PC-3 (cell line): ENCODE data around the gene PHF11. TPM values are rescaled to one million over a fixed set of nuclear protein-coding genes. Genes with fewer than 3 reads are reported as not detected.

ENCODE experiments used
- ATAC-seq: fragments of 200-7000 bp; cut with Tn5 transposase; 2 replicates; pipeline ENCODE4 v1.9.1; 2020; ENCODE audit warnings: mild to moderate bottlenecking, moderate library complexity
- BruUV-seq: library from RNA; stranded (reverse); fragments of 400-500 nt; replicated peaks from 2 replicates; lab custom pipeline; 2021; lab: Mats Ljungman, UMichigan
- CTCF ChIA-PET: fragments of 300-600 bp; sonication (Branson Sonifier 250); formaldehyde crosslinking; loops from one replicate; lab custom pipeline; 2022; ENCODE audit warnings: antibody characterized with exemption; lab: Charles Lee
- POLR2A ChIA-PET: fragments of 300-600 bp; sonication (Branson Sonifier 250); formaldehyde crosslinking; loops from one replicate; lab custom pipeline; 2022; ENCODE audit warnings: antibody characterized with exemption; ENCODE audit not compliant: unreplicated experiment; lab: Charles Lee
- DNase-seq: peaks from one replicate; pipeline ENCODE4 v3.0.0-alpha.2; 2015
- H2AFZ ChIP-seq: fragments of 300-600 bp; sonication (generic); 2 replicates; pipeline ENCODE4 v1.6.0; 2016; ENCODE audit warnings: antibody characterized with exemption, low read length
- H3F3A ChIP-seq: fragments of 300-600 bp; sonication (generic); one replicate; pipeline ENCODE4 v1.6.0; 2017; ENCODE audit warnings: antibody characterized with exemption, low read length, control low read depth, mild to moderate bottlenecking; ENCODE audit not compliant: unreplicated experiment
- H3K27ac ChIP-seq: fragments of 300-600 bp; sonication (generic); 2 replicates; pipeline ENCODE4 v1.5.1; 2016; ENCODE audit warnings: mild to moderate bottlenecking, low read length
- H3K27me3 ChIP-seq: fragments of 300-600 bp; sonication (generic); 2 replicates; pipeline ENCODE4 v1.6.1; 2016; ENCODE audit warnings: low read length, mixed read lengths
- H3K36me3 ChIP-seq: fragments of 300-600 bp; sonication (generic); 2 replicates; pipeline ENCODE4 v1.6.1; 2016; ENCODE audit warnings: low read depth, mixed run types, low read length, mixed read lengths
- H3K4me1 ChIP-seq: fragments of 300-600 bp; sonication (generic); 2 replicates; pipeline ENCODE4 v1.5.1; 2016; ENCODE audit warnings: low read length; ENCODE audit not compliant: insufficient read depth
- H3K4me2 ChIP-seq: fragments of 300-600 bp; sonication (generic); 2 replicates; pipeline ENCODE4 v1.6.0; 2016; ENCODE audit warnings: low read length
- H3K4me3 ChIP-seq: fragments of 300-600 bp; sonication (generic); 2 replicates; pipeline ENCODE4 v1.5.1; 2016; ENCODE audit warnings: mild to moderate bottlenecking, low read length, mixed read lengths
- H3K79me2 ChIP-seq: fragments of 300-600 bp; sonication (generic); 2 replicates; pipeline ENCODE4 v1.6.1; 2017; ENCODE audit warnings: low read length, mixed read lengths
- H3K9ac ChIP-seq: fragments of 300-600 bp; sonication (generic); 2 replicates; pipeline ENCODE4 v1.6.0; 2016; ENCODE audit warnings: mild to moderate bottlenecking, low read length
- H3K9me2 ChIP-seq: fragments of 300-600 bp; sonication (generic); replicated peaks from 2 replicates; pipeline ENCODE4 v1.6.1; 2016; ENCODE audit warnings: mixed run types, low read length, mixed read lengths
- H3K9me3 ChIP-seq: fragments of 300-600 bp; sonication (generic); 2 replicates; pipeline ENCODE4 v1.6.1; 2016; ENCODE audit warnings: low read length, mixed read lengths
- H4K20me1 ChIP-seq: fragments of 300-600 bp; sonication (generic); 2 replicates; pipeline ENCODE4 v1.6.1; 2016; ENCODE audit warnings: low read length, mixed read lengths
- CTCF ChIP-seq: fragments of 300-600 bp; sonication (generic); conservative IDR thresholded peaks from 2 replicates; pipeline ENCODE4 v1.5.1; 2017; ENCODE audit warnings: antibody characterized with exemption, low read depth, mild to moderate bottlenecking, low read length
- EZH2 ChIP-seq: fragments of 300-600 bp; sonication (generic); IDR thresholded peaks from one replicate; pipeline ENCODE4 v1.6.1; 2017; ENCODE audit warnings: antibody characterized with exemption, mild to moderate bottlenecking, low read length; ENCODE audit not compliant: unreplicated experiment
- EZH2phosphoT487 ChIP-seq: fragments of 300-600 bp; sonication (generic); IDR thresholded peaks from 2 replicates; pipeline ENCODE4 v1.6.1; 2018; ENCODE audit warnings: mild to moderate bottlenecking, antibody characterized with exemption, low read length, borderline replicate concordance
- intact Hi-C: fragments of 100-400 bp; cut with micrococcal nuclease; formaldehyde crosslinking; loops from 2 replicates; pipeline ENCODE4 v1.9.0; 2023
- total RNA-seq: library from RNA; depleted of rRNA; stranded (reverse); fragments of >200 nt; gene quantifications from 2 replicates; pipeline ENCODE4 v1.2.3, GENCODE V29; 2014

The PHF11 gene
- total RNA-seq, 1 experiment from 2014 or later: 7.9 TPM

DNA sequence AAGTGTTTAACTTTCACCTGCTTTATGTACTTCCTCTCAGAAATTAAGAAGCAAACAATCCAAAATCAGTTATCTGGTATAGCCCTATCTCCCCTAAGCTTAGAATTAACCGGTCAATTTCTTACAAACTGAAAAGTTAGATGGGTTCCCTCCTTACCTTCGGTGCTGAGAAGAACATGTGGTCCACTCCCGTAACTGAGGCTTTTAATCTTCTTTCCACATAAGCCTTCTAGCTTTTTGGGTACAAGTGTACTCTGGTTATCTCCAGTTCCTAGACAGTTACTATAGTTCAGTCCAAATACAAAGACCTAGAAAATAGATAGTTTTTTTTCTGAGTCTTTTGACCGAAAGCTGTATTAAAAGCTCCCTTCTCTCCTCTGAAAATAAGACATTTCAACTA lies 70.7 kb downstream of the PHF11 start:
- no peaks in the 10 kb centered on the region for H3K79me2 ChIP-seq
- H3K9me3 ChIP-seq: no peaks in the 10 kb centered on the region
- H3K27ac ChIP-seq: no peak overlapping the region
- no peak overlapping the region for H3K4me3 ChIP-seq
- ChIA-PET POLR2A (no interaction called here), CTCF (no interaction called here)
- no peak for DNase-seq
- intact Hi-C loops: no loop called here
- no peak overlapping the region for H3K9ac ChIP-seq
- no peaks in the 10 kb centered on the region; the same call in 1 of the 2 replicates for H3K36me3 ChIP-seq
- no peaks in the 10 kb centered on the region for H3K27me3 ChIP-seq
- BruUV-seq: no TSS peak
- H4K20me1 ChIP-seq: no peaks in the 10 kb centered on the region
- no peak overlapping the region for H3K4me2 ChIP-seq
- ATAC-seq: no peak
- no peak for TF ChIP-seq CTCF
- no peak for TF ChIP-seq EZH2phosphoT487
- no peak for TF ChIP-seq EZH2
- H3K9me2 ChIP-seq: no peaks in the 10 kb centered on the region
- H3F3A ChIP-seq: no peaks in the 10 kb centered on the region
- peaks cover 23% of the 10 kb centered on the region for H3K4me1 ChIP-seq
- H2AFZ ChIP-seq: no peak overlapping the region

GRCh38 chr13:49567491-49567890 lies 71.7 kb downstream of the PHF11 start:
- Histone ChIP-seq H3K9ac (no peak overlapping the region), H3K9me2 (no peaks in the 10 kb centered on the region), H3K27ac (no peak overlapping the region), H2AFZ (no peak overlapping the region), H3K4me1 (peaks cover 23% of the 10 kb centered on the region), H3K9me3 (no peaks in the 10 kb centered on the region), H3K4me3 (no peak overlapping the region), H3K79me2 (no peaks in the 10 kb centered on the region), H3K4me2 (no peak overlapping the region), H4K20me1 (no peaks in the 10 kb centered on the region), H3K27me3 (no peaks in the 10 kb centered on the region), H3F3A (no peaks in the 10 kb centered on the region), H3K36me3 (no peaks in the 10 kb centered on the region; the same call in 1 of the 2 replicates)
- DNase-seq (no peak), ATAC-seq (no peak)
- ChIA-PET POLR2A (no interaction called here), CTCF (no interaction called here)
- intact Hi-C loops: no loop called here
- BruUV-seq: no TSS peak
- no peak for TF ChIP-seq CTCF
- TF ChIP-seq EZH2phosphoT487: no peak
- TF ChIP-seq EZH2: no peak

DNA sequence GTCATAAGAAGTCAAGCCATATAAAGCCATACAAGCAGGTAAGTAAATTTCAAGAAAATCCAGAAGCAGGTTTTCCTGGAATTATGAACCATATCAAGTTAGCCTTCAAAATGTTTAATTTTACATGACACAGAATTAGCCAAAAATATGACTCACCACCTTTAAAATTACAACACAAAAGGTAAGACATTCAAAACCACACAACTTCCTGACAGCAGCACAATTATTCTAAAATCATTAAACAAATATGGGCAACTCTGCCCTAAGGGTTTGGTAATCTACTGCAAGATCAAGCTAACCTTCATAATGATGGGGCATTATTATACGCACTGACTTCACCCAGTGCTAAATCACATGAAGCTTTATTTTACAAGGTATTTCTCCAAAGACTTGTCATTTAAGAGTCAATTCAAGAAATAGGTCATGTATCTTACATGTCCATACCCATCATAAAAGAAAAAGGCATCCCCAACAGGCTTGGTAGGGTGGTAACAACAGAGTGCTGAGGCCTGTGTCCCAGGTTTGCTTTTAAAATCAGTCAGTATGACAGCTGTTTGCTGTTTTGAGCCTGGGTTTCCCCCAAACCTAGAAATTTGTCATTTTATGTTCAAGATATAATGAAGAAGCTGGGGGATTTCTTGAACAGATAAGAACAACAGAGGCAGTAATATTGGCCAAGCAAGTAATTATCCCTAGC lies 74.4 kb downstream of the PHF11 start:
- TF ChIP-seq EZH2: no peak
- TF ChIP-seq EZH2phosphoT487: no peak
- no peak for TF ChIP-seq CTCF
- Histone ChIP-seq H3K4me1 (peaks cover 23% of the 10 kb centered on the region), H3K9me2 (no peaks in the 10 kb centered on the region), H3K4me3 (no peak overlapping the region), H2AFZ (no peak overlapping the region), H3K79me2 (no peaks in the 10 kb centered on the region), H3K9me3 (no peaks in the 10 kb centered on the region), H3F3A (no peaks in the 10 kb centered on the region), H4K20me1 (no peaks in the 10 kb centered on the region), H3K27me3 (no peaks in the 10 kb centered on the region), H3K4me2 (peak overlapping the region; percentile 53), H3K27ac (peak overlapping the region; percentile 81), H3K36me3 (no peaks in the 10 kb centered on the region; the same call in 1 of the 2 replicates), H3K9ac (no peak overlapping the region; the same call in 1 of the 2 replicates)
- BruUV-seq: no TSS peak
- DNase-seq: peak; percentile 87
- ChIA-PET POLR2A (no interaction called here), CTCF (interaction anchor here (0.7 to 1.0 kb wide), 2 partner anchors 32 to 37 kb away, joined by 3 to 4 read pairs; no protein-coding TSS in a partner anchor)
- intact Hi-C loops: loop anchor here (1.0 to 2.0 kb wide), 2 partner anchors 15 to 32 kb away; partner anchors contain the start of gene RCBTB1
- peak; percentile 98 for ATAC-seq
